ENCODE measurements around the gene DNAJB6. TPM values are rescaled to one million over a fixed set of nuclear protein-coding genes. Genes with fewer than 3 reads are reported as not detected.
A peak's percentile ranks its signal among the peaks of the same experiment; 100 is the strongest.

The DNAJB6 gene
- total and polyA plus RNA-seq, 3 experiments from 2014 or later = 121 to 147 (median 124) TPM

DNA sequence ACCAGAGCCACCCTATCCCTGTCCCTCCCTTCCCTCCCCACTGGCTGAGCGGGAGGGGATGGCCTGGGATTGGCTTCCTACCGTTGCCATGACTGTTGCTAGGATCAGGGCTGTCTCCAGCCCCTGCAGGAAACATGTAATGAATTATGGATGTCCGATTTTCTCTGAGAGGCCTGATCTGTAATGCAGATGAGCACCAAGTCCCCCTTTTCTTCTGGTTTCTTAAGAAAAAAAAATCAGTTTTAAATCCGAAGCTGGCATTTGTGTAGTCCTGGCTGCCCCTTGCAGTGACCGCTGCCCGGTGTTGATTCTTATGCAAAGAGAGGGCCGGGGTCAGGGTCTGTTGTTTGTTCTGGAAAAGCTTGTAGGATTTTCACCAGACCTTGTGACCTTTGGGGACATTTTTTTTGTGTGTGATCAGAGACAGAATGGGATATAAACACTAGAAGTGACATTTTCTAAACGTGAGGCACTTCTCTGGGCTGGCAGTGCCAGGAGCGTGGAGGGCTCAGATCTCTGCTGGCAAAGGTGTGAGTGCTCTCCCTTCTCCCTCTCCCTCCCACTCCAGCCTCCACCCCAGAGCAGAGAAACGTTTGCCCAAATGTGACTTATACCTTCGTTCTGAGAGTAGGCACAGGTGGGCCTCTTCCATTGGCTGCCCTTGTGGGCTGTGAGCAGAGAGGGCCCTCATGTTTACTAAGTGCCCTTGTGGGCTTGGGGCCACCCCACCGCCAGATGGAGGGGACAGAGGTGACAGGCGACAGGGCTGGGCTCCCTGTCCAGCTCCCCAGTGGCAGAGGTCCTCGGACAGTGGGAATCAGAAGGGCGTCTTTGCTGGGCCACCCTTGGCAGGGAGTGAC is 127.5 kb downstream of the DNAJB6 start:
- Mint-ChIP-seq H3K4me1 (peaks cover 7 to 20% (median 14%) of the 10 kb centered on the region in 3 donors), H3K4me3 (no peak overlapping the region), H3K36me3 (no peaks in the 10 kb centered on the region), H3K27me3 (peaks cover 0 to 8% of the 10 kb centered on the region in 2 donors), H3K27ac (no peak overlapping the region), H3K9me3 (peaks cover 0 to 2% (median 0%) of the 10 kb centered on the region in 5 donors)
- Histone ChIP-seq H3K9me3 (ENCODE audit: low read length) (no peaks in the 10 kb centered on the region), H3K36me3 (ENCODE audit: insufficient read depth, low read length) (no peaks in the 10 kb centered on the region), H3K4me1 (ENCODE audit: insufficient read depth, low read length) (no peaks in the 10 kb centered on the region), H3K27me3 (ENCODE audit: insufficient read depth, low read length, poor library complexity, severe bottlenecking) (no peaks in the 10 kb centered on the region), H3K27ac (ENCODE audit: low read depth, low read length) (no peak overlapping the region), H3K4me3 (ENCODE audit: low read length) (no peak overlapping the region)
- DNase-seq = no peak
- POLR2A ChIA-PET = no interaction called here
- CTCF ChIA-PET = no interaction called here

DNA sequence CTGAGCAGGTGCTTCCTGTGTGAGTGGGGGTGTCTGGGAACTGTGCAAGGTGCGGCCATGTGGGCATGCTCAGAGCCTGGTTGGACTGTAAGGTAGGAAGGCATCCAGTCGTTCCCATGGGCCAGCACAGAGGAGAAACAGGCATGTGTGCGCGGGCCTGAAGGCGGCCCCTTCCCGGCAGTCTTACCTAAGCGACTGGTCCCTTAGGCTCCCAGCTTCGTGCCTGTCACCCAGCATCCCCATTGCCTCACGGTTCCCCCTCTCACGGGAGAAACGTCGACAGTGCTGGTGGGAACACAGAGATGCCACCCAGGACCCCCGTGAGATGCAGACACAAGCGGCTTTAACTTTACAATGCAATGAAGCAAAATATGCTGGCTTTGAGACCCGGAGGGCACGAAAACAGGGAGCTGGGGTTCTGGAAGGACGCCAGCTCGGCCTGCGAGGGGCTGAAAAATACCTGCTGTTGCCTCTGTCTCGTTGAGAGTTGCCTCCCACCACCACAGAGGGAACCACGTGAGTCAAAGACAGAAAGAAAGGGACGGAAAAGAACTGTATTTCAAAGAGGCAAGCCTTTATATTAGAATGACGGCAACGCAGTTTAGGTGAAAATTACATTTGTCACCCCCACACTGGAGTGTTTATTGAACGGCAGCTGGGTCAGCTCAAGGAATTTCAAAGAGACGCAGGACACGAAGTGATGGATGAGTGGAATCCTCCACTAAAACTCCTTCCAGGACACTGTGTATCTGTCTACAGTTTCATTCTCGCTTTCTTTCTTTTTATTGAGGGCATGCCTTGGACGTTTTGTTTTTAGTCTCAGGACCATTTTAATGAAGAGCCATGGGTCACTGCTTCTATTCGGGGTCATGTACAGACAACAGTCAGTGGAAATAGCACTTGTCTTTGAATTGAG is 128.4 kb downstream of the DNAJB6 start:
- H3K27me3 ChIP-seq (ENCODE audit: insufficient read depth, low read length, poor library complexity, severe bottlenecking) = no peaks in the 10 kb centered on the region
- ChIA-PET POLR2A (no interaction called here), CTCF (no interaction called here)
- H3K9me3 Mint-ChIP-seq = peaks cover 0 to 2% (median 0%) of the 10 kb centered on the region in 5 donors
- peak overlapping the region in 2 of 8 donors; percentile 24 to 29 for H3K27ac Mint-ChIP-seq
- no peak overlapping the region for H3K27ac ChIP-seq (ENCODE audit: low read depth, low read length)
- H3K4me3 ChIP-seq (ENCODE audit: low read length) = no peak overlapping the region
- no peaks in the 10 kb centered on the region for H3K36me3 ChIP-seq (ENCODE audit: insufficient read depth, low read length)
- H3K27me3 Mint-ChIP-seq = peaks cover 0 to 8% of the 10 kb centered on the region in 2 donors
- no peak overlapping the region for H3K4me3 Mint-ChIP-seq
- no peaks in the 10 kb centered on the region for H3K4me1 ChIP-seq (ENCODE audit: insufficient read depth, low read length)
- no peak for DNase-seq
- no peaks in the 10 kb centered on the region for H3K36me3 Mint-ChIP-seq
- H3K9me3 ChIP-seq (ENCODE audit: low read length) = no peaks in the 10 kb centered on the region
- peaks cover 7 to 24% (median 14%) of the 10 kb centered on the region in 3 donors for H3K4me1 Mint-ChIP-seq

GRCh38 chr7:157465891-157466866 is 129.4 kb downstream of the DNAJB6 start:
- Mint-ChIP-seq H3K27me3 (peaks cover 0 to 8% of the 10 kb centered on the region in 2 donors), H3K27ac (peak overlapping the region in 1 of 8 donors; percentile 29), H3K36me3 (no peaks in the 10 kb centered on the region), H3K4me3 (no peak overlapping the region), H3K4me1 (peaks cover 13 to 31% (median 20%) of the 10 kb centered on the region in 3 donors), H3K9me3 (no peaks in the 10 kb centered on the region)
- CTCF ChIA-PET = no interaction called here
- no peaks in the 10 kb centered on the region for H3K36me3 ChIP-seq (ENCODE audit: insufficient read depth, low read length)
- H3K27me3 ChIP-seq (ENCODE audit: insufficient read depth, low read length, poor library complexity, severe bottlenecking) = no peaks in the 10 kb centered on the region
- POLR2A ChIA-PET = no interaction called here
- no peak overlapping the region for H3K27ac ChIP-seq (ENCODE audit: low read depth, low read length)
- H3K9me3 ChIP-seq (ENCODE audit: low read length) = no peaks in the 10 kb centered on the region
- no peak overlapping the region for H3K4me3 ChIP-seq (ENCODE audit: low read length)
- DNase-seq = no peak
- peaks cover 7% of the 10 kb centered on the region for H3K4me1 ChIP-seq (ENCODE audit: insufficient read depth, low read length)

DNA sequence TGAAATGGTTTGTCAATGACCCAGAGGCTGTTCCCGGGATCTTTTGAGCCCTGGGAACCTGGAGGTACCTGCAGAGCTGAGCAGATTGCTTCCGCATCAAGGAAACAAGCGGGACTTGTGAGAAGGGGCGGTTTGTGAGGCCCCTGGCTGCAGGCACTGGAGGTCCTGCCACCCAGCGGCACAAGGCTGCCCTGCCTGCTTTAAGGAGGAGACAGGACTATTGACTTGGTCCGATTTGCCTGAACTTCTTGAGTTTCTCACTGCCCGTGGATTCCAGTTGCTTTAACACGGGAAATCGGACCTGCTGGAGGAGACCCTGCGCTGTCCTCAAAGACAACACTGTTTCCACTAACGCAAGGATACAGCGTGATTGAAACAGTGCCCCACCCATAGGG is 130.1 kb downstream of the DNAJB6 start:
- no peak overlapping the region for H3K4me3 Mint-ChIP-seq
- H3K27me3 ChIP-seq (ENCODE audit: insufficient read depth, low read length, poor library complexity, severe bottlenecking) = no peaks in the 10 kb centered on the region
- H3K4me3 ChIP-seq (ENCODE audit: low read length) = no peak overlapping the region
- H3K36me3 ChIP-seq (ENCODE audit: insufficient read depth, low read length) = no peaks in the 10 kb centered on the region
- ChIA-PET POLR2A (no interaction called here), CTCF (no interaction called here)
- DNase-seq = no peak
- peaks cover 18 to 34% (median 23%) of the 10 kb centered on the region in 3 donors for H3K4me1 Mint-ChIP-seq
- H3K36me3 Mint-ChIP-seq = no peaks in the 10 kb centered on the region
- H3K9me3 Mint-ChIP-seq = no peaks in the 10 kb centered on the region
- H3K4me1 ChIP-seq (ENCODE audit: insufficient read depth, low read length) = peaks cover 14% of the 10 kb centered on the region
- no peak overlapping the region for H3K27ac Mint-ChIP-seq
- H3K9me3 ChIP-seq (ENCODE audit: low read length) = no peaks in the 10 kb centered on the region
- peaks cover 0 to 9% of the 10 kb centered on the region in 2 donors for H3K27me3 Mint-ChIP-seq
- H3K27ac ChIP-seq (ENCODE audit: low read depth, low read length) = no peak overlapping the region

Other genes with a start within 250 kb of the DNAJB6 start
- gene UBE3C, start 198.1 kb upstream of the DNAJB6 start, total RNA-seq = 10 to 100 TPM; 81.1 to 82.7 TPM
- gene UBE3C, start 198.1 kb upstream of the DNAJB6 start, polyA plus RNA-seq = 30.7 TPM